HepG2 (cell line): Measurements from ENCODE around the gene LRRC3C. TPM values are rescaled to one million over a fixed set of nuclear protein-coding genes. Genes with fewer than 3 reads are reported as not detected.

ENCODE experiments used
- ASH2L ChIP-seq: fragments of 300-600, 200-600 bp; sonication (generic); IDR thresholded peaks from 2 replicates; pipeline ENCODE4 v1.7.0; 2017; ENCODE audit warnings: low read depth, mild to moderate bottlenecking, moderate library complexity, mixed read lengths, low read length; ENCODE audit not compliant: insufficient read length
- ATF7-NPFF ChIP-seq: sonication (generic); formaldehyde crosslinking; IDR thresholded peaks from 2 replicates; pipeline ENCODE4 v1.8.1; 2023; ENCODE audit warnings: mild to moderate bottlenecking, low read depth, missing genetic modification reagents, moderate library complexity
- CEBPG ChIP-seq: IDR thresholded peaks from 2 replicates; pipeline ENCODE4 v1.6.1; 2016
- CEBPZ ChIP-seq: IDR thresholded peaks from 2 replicates; pipeline ENCODE4 v1.6.1; 2012; ENCODE audit warnings: low read length, improper control_type of control experiment
- FOSL1 ChIP-seq: sonication (generic); formaldehyde crosslinking; IDR thresholded peaks from 2 replicates; pipeline ENCODE4 v1.9.0; 2021; ENCODE audit warnings: missing genetic modification reagents, borderline replicate concordance
- HNF4G ChIP-seq, 2 experiments: sonication (generic) in 1 of 2; formaldehyde crosslinking in 1 of 2; IDR thresholded peaks; 2 replicates each; pipeline versions ENCODE4 v1.4.0 to v1.6.1; 2011 to 2020; ENCODE audit warnings: borderline replicate concordance in 2 of 2, low read depth in 2 of 2, mild to moderate bottlenecking in 2 of 2, low read length in 1 of 2, missing genetic modification reagents in 1 of 2, moderate library complexity in 1 of 2
- HOXD1 ChIP-seq: sonication (generic); formaldehyde crosslinking; IDR thresholded peaks from 2 replicates; pipeline ENCODE4 v1.5.0; 2020; ENCODE audit warnings: missing genetic modification reagents
- KDM5A ChIP-seq: fragments of 200-600 bp; sonication (generic); IDR thresholded peaks from 2 replicates; pipeline ENCODE4 v1.7.0; 2018; ENCODE audit warnings: antibody characterized with exemption, mild to moderate bottlenecking, low read length, borderline replicate concordance
- KDM5B ChIP-seq: sonication (generic); formaldehyde crosslinking; IDR thresholded peaks from 2 replicates; pipeline ENCODE4 v1.4.0; 2020; ENCODE audit warnings: missing genetic modification reagents, mild to moderate bottlenecking, borderline replicate concordance
- MED8 ChIP-seq: sonication (generic); formaldehyde crosslinking; IDR thresholded peaks from 2 replicates; pipeline ENCODE4 v1.8.1; 2023; ENCODE audit warnings: mild to moderate bottlenecking, missing genetic modification reagents; ENCODE audit not compliant: insufficient replicate concordance
- MIER2 ChIP-seq: IDR thresholded peaks from 2 replicates; pipeline ENCODE4 v1.6.1; 2016; ENCODE audit warnings: missing biosample characterization, missing genetic modification reagents
- SALL2 ChIP-seq: sonication (generic); formaldehyde crosslinking; IDR thresholded peaks from 2 replicates; pipeline ENCODE4 v1.8.1; 2023; ENCODE audit warnings: mild to moderate bottlenecking, missing genetic modification reagents, inconsistent platforms
- TBP ChIP-seq: sonication (generic); formaldehyde crosslinking; IDR thresholded peaks from 2 replicates; pipeline ENCODE4 v1.5.0; 2020; ENCODE audit warnings: missing genetic modification reagents
- THAP7 ChIP-seq: sonication (generic); formaldehyde crosslinking; IDR thresholded peaks from 2 replicates; pipeline ENCODE4 v1.8.1; 2023; ENCODE audit warnings: mild to moderate bottlenecking, missing genetic modification reagents
- TRAFD1 ChIP-seq: sonication (generic); formaldehyde crosslinking; IDR thresholded peaks from 2 replicates; pipeline ENCODE4 v1.5.1; 2020; ENCODE audit warnings: missing genetic modification reagents, mild to moderate bottlenecking, borderline replicate concordance
- ZBTB38 ChIP-seq: sonication (generic); formaldehyde crosslinking; IDR thresholded peaks from 2 replicates; pipeline ENCODE4 v1.5.1; 2020; ENCODE audit warnings: mild to moderate bottlenecking, missing genetic modification reagents
- ZFX ChIP-seq: sonication (generic); formaldehyde crosslinking; IDR thresholded peaks from 2 replicates; pipeline ENCODE4 v1.4.0; 2020; ENCODE audit warnings: mild to moderate bottlenecking, low read depth, missing genetic modification reagents, moderate library complexity
- ZNF280B ChIP-seq: sonication (generic); formaldehyde crosslinking; IDR thresholded peaks from 2 replicates; pipeline ENCODE4 v1.5.0; 2020; ENCODE audit warnings: missing genetic modification reagents, mild to moderate bottlenecking, borderline replicate concordance
- ZNF431 ChIP-seq: sonication (generic); formaldehyde crosslinking; IDR thresholded peaks from 2 replicates; pipeline ENCODE4 v1.9.0; 2022; ENCODE audit warnings: missing genetic modification reagents, low read depth, mild to moderate bottlenecking, borderline replicate concordance
- ZNF652 ChIP-seq: IDR thresholded peaks from 2 replicates; pipeline ENCODE4 v1.6.1; 2016; ENCODE audit warnings: low read depth, borderline replicate concordance
- ZNF768 ChIP-seq: sonication (generic); formaldehyde crosslinking; IDR thresholded peaks from 2 replicates; pipeline ENCODE4 v1.4.0; 2020; ENCODE audit warnings: missing genetic modification reagents
- ZNF776 ChIP-seq: sonication (generic); formaldehyde crosslinking; IDR thresholded peaks from 2 replicates; pipeline ENCODE4 v1.4.0; 2020; ENCODE audit warnings: mild to moderate bottlenecking, missing genetic modification reagents
- polyA plus RNA-seq, 8 experiments: library from polyadenylated mRNA; depleted of rRNA in 3 of 8; stranded (reverse) in 7 of 8; unstranded in 1 of 8; fragments of >200 nt; fragmentation: Illumina TruSeq in 4 of 8; extraction: Trizol in 4 of 8; gene quantifications; 2 replicates each; pipeline versions ENCODE4 v1.2.1 to v1.2.3, GENCODE V29; 2011 to 2016; ENCODE audit warnings: low read depth in 4 of 8, missing spikeins in 1 of 8, mixed read lengths in 1 of 8; ENCODE audit not compliant: insufficient read depth in 1 of 8
- total RNA-seq, 5 experiments: library from RNA; depleted of rRNA; stranded (reverse); fragments of >200 nt; fragmentation: Illumina TruSeq; extraction: Trizol; gene quantifications; 2 replicates each; pipeline ENCODE4 v1.2.3, GENCODE V29; 2016; ENCODE audit warnings: low read depth in 1 of 5

LRRC3C gene
- total and polyA plus RNA-seq, 2 of the 13 experiments (the other 11 are each of a cell fraction or from before 2014, with no cell fraction given), result 0.17 TPM; not detected in 1

GRCh38 chr17:39926588-39927100 lies 888 bp upstream of the LRRC3C start (continued):
- TF ChIP-seq TRAFD1 (no peak), ZFX (peak; percentile 76), ZNF652 (CRISPR knock-in tag) (peak; percentile 96), MED8 (CRISPR knock-in tag) (no peak), ZNF768 (CRISPR knock-in tag) (peak; percentile 33; the same call in 1 of the 2 replicates), CEBPZ (no peak), ZNF280B (CRISPR knock-in tag) (peak; percentile 89), KDM5A (peak; percentile 8; the same call in 1 of the 2 replicates), TBP (CRISPR knock-in tag) (no peak), HOXD1 (CRISPR knock-in tag) (no peak), ZNF776 (no peak), MIER2 (CRISPR knock-in tag) (peak; percentile 20; the same call in 1 of the 2 replicates), FOSL1 (no peak), ZBTB38 (CRISPR knock-in tag) (0 out of 2 replicates have a peak, but pooled peaks have one; percentile 34), CEBPG (peak; percentile 7; the same call in 1 of the 2 replicates), SALL2 (no peak), ATF7-NPFF (peak; percentile 16; the same call in 1 of the 2 replicates), THAP7 (CRISPR knock-in tag) (0 out of 2 replicates have a peak, but pooled peaks have one; percentile 12), HNF4G (IDR thresholded peaks at IDR 0.05; ENCODE audit: borderline replicate concordance, low read depth, low read length) (peak; percentile 58; the same call in 1 of the 2 replicates), HNF4G (CRISPR knock-in tag; IDR thresholded peaks at IDR 0.05; ENCODE audit: borderline replicate concordance, low read depth) (peak; percentile 52; the same call in 1 of the 2 replicates), ZNF431 (CRISPR knock-in tag) (0 out of 2 replicates have a peak, but pooled peaks have one; percentile 72), KDM5B (peak; percentile 73; the same call in 1 of the 2 replicates), ASH2L (peak; percentile 38)
